ENCODE data around the gene MFSD12. TPM values are rescaled to one million over a fixed set of nuclear protein-coding genes. Genes with fewer than 3 reads are reported as not detected.

The MFSD12 gene
- total and polyA plus RNA-seq, 2 experiments from 2014 or later = 35.3 to 91.1 TPM

- Histone ChIP-seq H3K79me2 (replicated peaks; ENCODE audit: insufficient read depth) (no peaks in the 10 kb centered on the region), H4K20me1 (replicated peaks; ENCODE audit: insufficient read depth) (no peaks in the 10 kb centered on the region), H3K4me3 (peak overlapping the region; percentile 61), H2AFZ (peak overlapping the region; percentile 95), H3F3A (replicated peaks; ENCODE audit: low read depth) (peaks cover 6% of the 10 kb centered on the region; the same call in 1 of the 2 replicates), H3K9me2 (ENCODE audit: insufficient read depth) (no peaks in the 10 kb centered on the region), H3K27me3 (ENCODE audit: insufficient read depth) (peaks cover 48% of the 10 kb centered on the region), H3K4me1 (ENCODE audit: insufficient read depth) (no peaks in the 10 kb centered on the region), H3K4me2 (peak overlapping the region; percentile 80), H3K36me3 (ENCODE audit: insufficient read depth) (no peaks in the 10 kb centered on the region), H3K27ac (ENCODE audit: low read depth) (no peak overlapping the region)
- Mint-ChIP-seq H3K27ac (no peak overlapping the region), H3K36me3 (ENCODE audit: low read depth) (peaks cover 3% of the 10 kb centered on the region; the same call in 1 of the 3 replicates), H3K27me3 (ENCODE audit: insufficient read depth, low read depth, poor library complexity) (peaks cover 15% of the 10 kb centered on the region), H3K9me3 (peaks cover 11% of the 10 kb centered on the region), H3K4me1 (no peaks in the 10 kb centered on the region), H3K4me3 (peak overlapping the region; percentile 47)
- TF ChIP-seq, protein P1, sequence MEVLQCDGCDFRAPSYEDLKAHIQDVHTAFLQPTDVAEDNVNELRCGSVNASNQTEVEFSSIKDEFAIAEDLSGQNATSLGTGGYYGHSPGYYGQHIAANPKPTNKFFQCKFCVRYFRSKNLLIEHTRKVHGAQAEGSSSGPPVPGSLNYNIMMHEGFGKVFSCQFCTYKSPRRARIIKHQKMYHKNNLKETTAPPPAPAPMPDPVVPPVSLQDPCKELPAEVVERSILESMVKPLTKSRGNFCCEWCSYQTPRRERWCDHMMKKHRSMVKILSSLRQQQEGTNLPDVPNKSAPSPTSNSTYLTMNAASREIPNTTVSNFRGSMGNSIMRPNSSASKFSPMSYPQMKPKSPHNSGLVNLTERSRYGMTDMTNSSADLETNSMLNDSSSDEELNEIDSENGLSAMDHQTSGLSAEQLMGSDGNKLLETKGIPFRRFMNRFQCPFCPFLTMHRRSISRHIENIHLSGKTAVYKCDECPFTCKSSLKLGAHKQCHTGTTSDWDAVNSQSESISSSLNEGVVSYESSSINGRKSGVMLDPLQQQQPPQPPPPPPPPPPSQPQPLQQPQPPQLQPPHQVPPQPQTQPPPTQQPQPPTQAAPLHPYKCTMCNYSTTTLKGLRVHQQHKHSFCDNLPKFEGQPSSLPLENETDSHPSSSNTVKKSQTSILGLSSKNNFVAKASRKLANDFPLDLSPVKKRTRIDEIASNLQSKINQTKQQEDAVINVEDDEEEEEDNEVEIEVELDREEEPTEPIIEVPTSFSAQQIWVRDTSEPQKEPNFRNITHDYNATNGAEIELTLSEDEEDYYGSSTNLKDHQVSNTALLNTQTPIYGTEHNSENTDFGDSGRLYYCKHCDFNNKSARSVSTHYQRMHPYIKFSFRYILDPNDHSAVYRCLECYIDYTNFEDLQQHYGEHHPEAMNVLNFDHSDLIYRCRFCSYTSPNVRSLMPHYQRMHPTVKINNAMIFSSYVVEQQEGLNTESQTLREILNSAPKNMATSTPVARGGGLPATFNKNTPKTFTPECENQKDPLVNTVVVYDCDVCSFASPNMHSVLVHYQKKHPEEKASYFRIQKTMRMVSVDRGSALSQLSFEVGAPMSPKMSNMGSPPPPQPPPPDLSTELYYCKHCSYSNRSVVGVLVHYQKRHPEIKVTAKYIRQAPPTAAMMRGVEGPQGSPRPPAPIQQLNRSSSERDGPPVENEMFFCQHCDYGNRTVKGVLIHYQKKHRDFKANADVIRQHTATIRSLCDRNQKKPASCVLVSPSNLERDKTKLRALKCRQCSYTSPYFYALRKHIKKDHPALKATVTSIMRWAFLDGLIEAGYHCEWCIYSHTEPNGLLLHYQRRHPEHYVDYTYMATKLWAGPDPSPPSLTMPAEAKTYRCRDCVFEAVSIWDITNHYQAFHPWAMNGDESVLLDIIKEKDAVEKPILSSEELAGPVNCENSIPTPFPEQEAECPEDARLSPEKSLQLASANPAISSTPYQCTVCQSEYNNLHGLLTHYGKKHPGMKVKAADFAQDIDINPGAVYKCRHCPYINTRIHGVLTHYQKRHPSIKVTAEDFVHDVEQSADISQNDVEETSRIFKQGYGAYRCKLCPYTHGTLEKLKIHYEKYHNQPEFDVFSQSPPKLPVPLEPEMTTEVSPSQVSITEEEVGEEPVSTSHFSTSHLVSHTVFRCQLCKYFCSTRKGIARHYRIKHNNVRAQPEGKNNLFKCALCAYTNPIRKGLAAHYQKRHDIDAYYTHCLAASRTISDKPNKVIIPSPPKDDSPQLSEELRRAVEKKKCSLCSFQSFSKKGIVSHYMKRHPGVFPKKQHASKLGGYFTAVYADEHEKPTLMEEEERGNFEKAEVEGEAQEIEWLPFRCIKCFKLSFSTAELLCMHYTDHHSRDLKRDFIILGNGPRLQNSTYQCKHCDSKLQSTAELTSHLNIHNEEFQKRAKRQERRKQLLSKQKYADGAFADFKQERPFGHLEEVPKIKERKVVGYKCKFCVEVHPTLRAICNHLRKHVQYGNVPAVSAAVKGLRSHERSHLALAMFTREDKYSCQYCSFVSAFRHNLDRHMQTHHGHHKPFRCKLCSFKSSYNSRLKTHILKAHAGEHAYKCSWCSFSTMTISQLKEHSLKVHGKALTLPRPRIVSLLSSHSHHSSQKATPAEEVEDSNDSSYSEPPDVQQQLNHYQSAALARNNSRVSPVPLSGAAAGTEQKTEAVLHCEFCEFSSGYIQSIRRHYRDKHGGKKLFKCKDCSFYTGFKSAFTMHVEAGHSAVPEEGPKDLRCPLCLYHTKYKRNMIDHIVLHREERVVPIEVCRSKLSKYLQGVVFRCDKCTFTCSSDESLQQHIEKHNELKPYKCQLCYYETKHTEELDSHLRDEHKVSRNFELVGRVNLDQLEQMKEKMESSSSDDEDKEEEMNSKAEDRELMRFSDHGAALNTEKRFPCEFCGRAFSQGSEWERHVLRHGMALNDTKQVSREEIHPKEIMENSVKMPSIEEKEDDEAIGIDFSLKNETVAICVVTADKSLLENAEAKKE (CRISPR knock-in tag; IDR thresholded peaks at IDR 0.05) = no peak
- peak; percentile 73 to 83 for TF ChIP-seq CTCF (conservative IDR thresholded peaks at IDR 0.05; ENCODE audit: low read depth in 2 of 2)
- DNase-seq (ENCODE audit: low spot score) = peak; percentile 87
- peak; percentile 88 for ATAC-seq
Measured at GRCh38 chr19:3586127-3586626, 28.8 kb upstream of the MFSD12 start.

All from GM23338 (cell line).